ENCODE results near the gene TAOK1. TPM values are rescaled to one million over a fixed set of nuclear protein-coding genes. Genes with fewer than 3 reads are reported as not detected.
A peak's percentile ranks its signal among the peaks of the same experiment; 100 is the strongest.

TAOK1 gene
- total and polyA plus RNA-seq, 2 of the 13 experiments (the other 11 are each of a cell fraction or from before 2014, with no cell fraction given), result 14.1 to 23.0 TPM

GRCh38 chr17:29597361-29598172 is 207.4 kb downstream of the TAOK1 start:
- FAIRE-seq, result no peak
- DNase-seq (ENCODE audit: low spot score), result no peak
- in situ Hi-C loops (cut with HindIII; ENCODE audit: extremely low pct_ligation_motif_present, low pct_unique_long_range_greater_than_20kb) (no loop called here), intact Hi-C loops (cut with micrococcal nuclease; ENCODE audit: unreplicated experiment) (loop anchor here (10.0 kb wide), 1 partner anchor 223 kb away; no protein-coding TSS in a partner anchor)
- H3K27ac ChIP-seq (ENCODE audit: extremely low read length, insufficient read depth, low read length), result no peak overlapping the region
- no peak overlapping the region for H3K9ac ChIP-seq (ENCODE audit: insufficient read depth, low read depth, low read length)
- no peak overlapping the region for H2AFZ ChIP-seq (ENCODE audit: low read length)
- TF ChIP-seq MED13 (CRISPR knock-in tag; IDR thresholded peaks at IDR 0.05) (no peak), PRDM10 (CRISPR knock-in tag; IDR thresholded peaks at IDR 0.05; ENCODE audit: low read depth) (no peak), ZNF263 (CRISPR knock-in tag; IDR thresholded peaks at IDR 0.05) (peak; percentile 47; the same call in 1 of the 2 replicates)
- H3K9me3 ChIP-seq (ENCODE audit: low read length), result no peaks in the 10 kb centered on the region
- 34% methylated on average over 5 of the region's 13 CpGs for WGBS (ENCODE audit: low lambda C conversion rate)
- no peaks in the 10 kb centered on the region for H3K79me2 ChIP-seq (ENCODE audit: insufficient read depth, low read length)
- BruUV-seq (replicated peaks), result no TSS peak
- ChIA-PET CTCF (ENCODE audit: low intra/inter-chr PET ratio, low total read pairs) (no interaction called here), POLR2A (no interaction called here)
- H4K20me1 ChIP-seq (ENCODE audit: insufficient read depth, low read length), result no peaks in the 10 kb centered on the region
- peaks cover 43% of the 10 kb centered on the region for H3K4me1 ChIP-seq (ENCODE audit: insufficient read depth, low read length)
- no peak overlapping the region for H3K4me2 ChIP-seq (ENCODE audit: low read depth, low read length)
- H3K36me3 ChIP-seq (replicated peaks in 1 of 2; ENCODE audit: control insufficient read depth in 1 of 2, insufficient read depth in 2 of 2, low read length in 2 of 2), result no peaks in the 10 kb centered on the region
- H3K4me3 ChIP-seq (replicated peaks in 1 of 3; ENCODE audit: insufficient read depth in 1 of 3, low read depth in 2 of 3, low read length in 3 of 3), result no peak overlapping the region
- H3K27me3 ChIP-seq (ENCODE audit: control insufficient read depth in 1 of 2, insufficient read depth in 2 of 2, low read length in 2 of 2), result peaks cover 3 to 33% of the 10 kb centered on the region in 2 experiments; a peak in 3 of 5 replicates
- no peak for ATAC-seq

Small RNAs within 50 kb of the gene (small RNA-seq; reads per million reads assigned to genes)
- gene RNU4-34P (ENCODE audit: insufficient read depth in 2 of 3, insufficient read length in 3 of 3, low read depth in 2 of 3, low replicate concordance in 1 of 3) (0 reads per million in 3 experiments), gene RNU6-1034P (ENCODE audit: insufficient read depth in 2 of 3, insufficient read length in 3 of 3, low read depth in 2 of 3, low replicate concordance in 1 of 3) (0 reads per million in 3 experiments), gene RNU6-711P (ENCODE audit: insufficient read depth in 2 of 3, insufficient read length in 3 of 3, low read depth in 2 of 3, low replicate concordance in 1 of 3) (0 reads per million in 3 experiments)

Other genes starting within 250 kb of the TAOK1 start
- 21.2 and 24.8 TPM in 2 replicates for gene MYO18A, start 210.0 kb upstream of the TAOK1 start, total RNA-seq (2016; rRNA removed; fragmentation: Illumina TruSeq; extraction: Trizol)
- gene MYO18A, start 210.0 kb upstream of the TAOK1 start, polyA plus RNA-seq (2011; rRNA removed), result 16.8 and 23.2 TPM in 2 replicates
- gene CRYBA1, start 143.5 kb upstream of the TAOK1 start, total RNA-seq (2016; rRNA removed; fragmentation: Illumina TruSeq; extraction: Trizol), result not detected in 2 replicates
- gene CRYBA1, start 143.5 kb upstream of the TAOK1 start, polyA plus RNA-seq (2011; rRNA removed), result not detected in 2 replicates
- gene NUFIP2, start 96.2 kb upstream of the TAOK1 start, total RNA-seq (2016; rRNA removed; fragmentation: Illumina TruSeq; extraction: Trizol), result 30.8 and 51.1 TPM in 2 replicates
- gene NUFIP2, start 96.2 kb upstream of the TAOK1 start, polyA plus RNA-seq (2011; rRNA removed), result 7.2 and 10.3 TPM in 2 replicates
- 4.8 and 7.7 TPM in 2 replicates for gene ABHD15, start 176.7 kb downstream of the TAOK1 start, total RNA-seq (2016; rRNA removed; fragmentation: Illumina TruSeq; extraction: Trizol)
- 2.4 and 2.9 TPM in 2 replicates for gene ABHD15, start 176.7 kb downstream of the TAOK1 start, polyA plus RNA-seq (2011; rRNA removed)
- gene TP53I13, start 178.3 kb downstream of the TAOK1 start, total RNA-seq (2016; rRNA removed; fragmentation: Illumina TruSeq; extraction: Trizol), result 9.9 and 25.7 TPM in 2 replicates
- 16.9 and 29.2 TPM in 2 replicates for gene TP53I13, start 178.3 kb downstream of the TAOK1 start, polyA plus RNA-seq (2011; rRNA removed)
- gene GIT1, start 199.3 kb downstream of the TAOK1 start, total RNA-seq (2016; rRNA removed; fragmentation: Illumina TruSeq; extraction: Trizol), result 12.9 and 14.2 TPM in 2 replicates
- 30.8 and 31.5 TPM in 2 replicates for gene GIT1, start 199.3 kb downstream of the TAOK1 start, polyA plus RNA-seq (2011; rRNA removed)
- 1.6 and 1.7 TPM in 2 replicates for gene ANKRD13B, start 202.8 kb downstream of the TAOK1 start, total RNA-seq (2016; rRNA removed; fragmentation: Illumina TruSeq; extraction: Trizol)
- gene ANKRD13B, start 202.8 kb downstream of the TAOK1 start, polyA plus RNA-seq (2011; rRNA removed), result 1.8 and 2.2 TPM in 2 replicates
- gene CORO6, start 232.5 kb downstream of the TAOK1 start, total RNA-seq (2016; rRNA removed; fragmentation: Illumina TruSeq; extraction: Trizol), result 0.42 TPM in 1 of 2 replicates, not detected in the other
- 0.82 and 1.2 TPM in 2 replicates for gene CORO6, start 232.5 kb downstream of the TAOK1 start, polyA plus RNA-seq (2011; rRNA removed)

All from HepG2 (cell line).